Mesenchymal stem cell (in vitro differentiated cells and primary cell): Measurements from ENCODE around the gene GRID2.
A peak's percentile ranks its signal among the peaks of the same experiment; 100 is the strongest.
"Not testable (repeated sequence)": the region's sequence is repeated elsewhere in the genome, so short reads cannot be mapped to it uniquely, and the experiment has no call there.

Experiments used
- DNase-seq: peaks from one replicate; pipeline ENCODE4 v3.0.0-alpha.2; 2013
- H2AFZ ChIP-seq: one replicate; pipeline ENCODE4 v1.6.1; 2013; ENCODE audit warnings: low read depth, mild to moderate bottlenecking, control low read depth, inconsistent platforms, low read length, moderate library complexity
- H2AK5ac ChIP-seq: 2 replicates; pipeline ENCODE4 v1.6.1; 2013; ENCODE audit warnings: low read length, moderate library complexity, mild to moderate bottlenecking, inconsistent platforms; ENCODE audit not compliant: severe bottlenecking
- H2BK120ac ChIP-seq: one replicate; pipeline ENCODE4 v1.6.1; 2013; ENCODE audit warnings: low read depth, mild to moderate bottlenecking, inconsistent platforms, low read length, moderate library complexity
- H2BK12ac ChIP-seq, 2 experiments: one replicate each; pipeline ENCODE4 v1.6.1; 2013; ENCODE audit warnings: inconsistent platforms in 2 of 2, low read length in 2 of 2, mild to moderate bottlenecking in 2 of 2, moderate library complexity in 2 of 2, control low read depth in 1 of 2
- H2BK15ac ChIP-seq: one replicate; pipeline ENCODE4 v1.6.1; 2013; ENCODE audit warnings: mild to moderate bottlenecking, low read depth, inconsistent platforms; ENCODE audit not compliant: poor library complexity, severe bottlenecking
- H2BK5ac ChIP-seq: 2 replicates; pipeline ENCODE4 v1.6.1; 2013; ENCODE audit warnings: low read depth, mild to moderate bottlenecking, low read length, control low read depth, inconsistent platforms; ENCODE audit not compliant: poor library complexity, severe bottlenecking
- H3K14ac ChIP-seq, 2 experiments: one replicate each; pipeline ENCODE4 v1.6.1; 2013; ENCODE audit warnings: inconsistent platforms in 2 of 2, low read length in 2 of 2, control low read depth in 1 of 2, mild to moderate bottlenecking in 1 of 2, moderate library complexity in 1 of 2
- H3K18ac ChIP-seq, 2 experiments: one replicate each; pipeline ENCODE4 v1.6.1; 2013; ENCODE audit warnings: inconsistent platforms in 2 of 2, low read length in 2 of 2, control low read depth in 1 of 2, low read depth in 1 of 2, mild to moderate bottlenecking in 1 of 2
- H3K23ac ChIP-seq, 2 experiments: one replicate each; pipeline ENCODE4 v1.6.1; 2013; ENCODE audit warnings: inconsistent platforms in 2 of 2, low read length in 2 of 2, mild to moderate bottlenecking in 2 of 2, moderate library complexity in 2 of 2, control low read depth in 1 of 2
- H3K27ac ChIP-seq: 2 replicates; pipeline ENCODE4 v1.5.1; 2013; ENCODE audit warnings: mild to moderate bottlenecking, moderate library complexity, low read length, control low read depth, inconsistent platforms; ENCODE audit not compliant: poor library complexity, severe bottlenecking
- H3K27me3 ChIP-seq, 2 experiments: 2 replicates each; pipeline versions ENCODE4 v1.6.1 to v1.7.0; 2013; ENCODE audit warnings: low read length in 2 of 2, mild to moderate bottlenecking in 2 of 2, moderate library complexity in 2 of 2, control low read depth in 1 of 2, inconsistent platforms in 1 of 2; ENCODE audit not compliant: control insufficient read depth in 1 of 2, insufficient read depth in 1 of 2
- H3K36me3 ChIP-seq, 2 experiments: 2 replicates each; pipeline versions ENCODE4 v1.6.1 to v1.7.0; 2013; ENCODE audit warnings: low read length in 2 of 2, control low read depth in 1 of 2, inconsistent platforms in 1 of 2, low read depth in 1 of 2, mild to moderate bottlenecking in 1 of 2; ENCODE audit not compliant: insufficient read depth in 2 of 2, control insufficient read depth in 1 of 2
- H3K4ac ChIP-seq, 2 experiments: one replicate each; pipeline ENCODE4 v1.6.1; 2013; ENCODE audit warnings: inconsistent platforms in 2 of 2, low read length in 2 of 2, mild to moderate bottlenecking in 2 of 2, moderate library complexity in 2 of 2, control low read depth in 1 of 2, low read depth in 1 of 2
- H3K4me1 ChIP-seq: 2 replicates; pipeline ENCODE4 v1.6.1; 2013; ENCODE audit warnings: low read depth, low read length, control low read depth; ENCODE audit not compliant: control insufficient read depth, insufficient read depth
- H3K4me2 ChIP-seq: 2 replicates; pipeline ENCODE4 v1.6.1; 2013; ENCODE audit warnings: low read length, mild to moderate bottlenecking, inconsistent platforms; ENCODE audit not compliant: poor library complexity, severe bottlenecking
- H3K4me3 ChIP-seq, 2 experiments: 2 replicates each; pipeline versions ENCODE4 v1.5.1 to v1.7.0; 2013; ENCODE audit warnings: low read length in 2 of 2, mild to moderate bottlenecking in 2 of 2, control low read depth in 1 of 2, low read depth in 1 of 2; ENCODE audit not compliant: insufficient read depth in 1 of 2
- H3K79me1 ChIP-seq: replicated peaks from 2 replicates; pipeline ENCODE4 v1.6.1; 2013; ENCODE audit warnings: mild to moderate bottlenecking, control low read depth, low read length, inconsistent platforms; ENCODE audit not compliant: poor library complexity, severe bottlenecking
- H3K9ac ChIP-seq: 2 replicates; pipeline ENCODE4 v1.7.0; 2013; ENCODE audit warnings: mild to moderate bottlenecking, low read length, moderate library complexity
- H3K9me3 ChIP-seq: 2 replicates; pipeline ENCODE4 v1.7.0; 2013; ENCODE audit warnings: mild to moderate bottlenecking, low read length; ENCODE audit not compliant: control insufficient read depth
- H4K8ac ChIP-seq: one replicate; pipeline ENCODE4 v1.6.1; 2013; ENCODE audit warnings: inconsistent platforms, mild to moderate bottlenecking, low read length, moderate library complexity
- H4K91ac ChIP-seq: one replicate; pipeline ENCODE4 v1.6.1; 2013; ENCODE audit warnings: mild to moderate bottlenecking, low read length, inconsistent platforms
- WGBS: methylation state at CpG from one replicate; pipeline ENCODE4 v1.1.7; 2013; ENCODE audit warnings: mixed read lengths; 5-methylcytosine and 5-hydroxymethylcytosine counted together

The GRID2 gene

DNA sequence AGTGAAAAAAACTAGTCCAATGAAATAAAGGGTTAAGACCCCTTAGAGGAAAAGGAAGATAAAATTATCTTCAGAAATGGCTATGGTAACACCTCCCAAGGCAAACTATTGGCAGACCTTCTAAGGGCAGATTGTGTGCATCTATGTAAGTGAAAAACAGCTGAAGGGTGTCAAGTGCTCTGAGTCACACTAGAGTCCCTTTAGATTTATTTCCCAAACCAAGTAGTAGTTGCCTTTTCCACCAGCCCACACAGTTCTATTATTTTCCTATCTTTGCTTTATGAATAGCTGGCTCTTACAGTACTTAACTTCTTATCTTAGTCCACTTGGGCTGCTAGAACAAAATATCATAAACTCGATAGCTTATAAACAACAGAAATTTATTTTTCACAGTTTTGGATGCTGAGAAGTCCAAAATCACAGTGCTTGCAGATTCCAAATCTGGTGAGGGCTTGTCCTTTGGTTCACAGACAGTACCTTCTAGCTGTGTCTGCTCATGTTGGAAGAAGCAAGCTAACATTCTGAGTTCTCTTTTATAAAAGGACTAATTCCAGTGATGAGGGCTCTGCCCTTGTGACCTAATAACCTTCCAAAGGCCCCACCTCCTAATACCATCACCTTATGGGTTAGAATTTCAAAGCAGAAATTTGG is 143.6 kb downstream of the GRID2 start:
- WGBS = 50% methylated on average over 1 of the region's 1 CpG
- Histone ChIP-seq H4K91ac (no peak overlapping the region), H4K8ac (no peak overlapping the region), H2AFZ (no peak overlapping the region), H2BK15ac (no peak overlapping the region), H3K4me2 (no peak overlapping the region), H3K36me3 (no peaks in the 10 kb centered on the region), H3K27me3 (no peaks in the 10 kb centered on the region), H2BK5ac (no peak overlapping the region), H2BK120ac (no peak overlapping the region), H2AK5ac (no peak overlapping the region), H3K4me3 (no peak overlapping the region), H3K4me1 (peaks cover 2% of the 10 kb centered on the region), H3K9ac (no peak overlapping the region), H3K27ac (no peak overlapping the region), H3K14ac (no peak overlapping the region), H2BK12ac (no peak overlapping the region), H3K23ac (no peak overlapping the region), H3K79me1 (no peaks in the 10 kb centered on the region), H3K9me3 (no peaks in the 10 kb centered on the region), H3K18ac (no peak overlapping the region), H3K4ac (no peak overlapping the region)
- DNase-seq = peak; percentile 9

GRCh38 chr4:92448176-92448575 is 144.4 kb downstream of the GRID2 start:
- H3K9ac ChIP-seq, H3K18ac ChIP-seq, H3K9me3 ChIP-seq, H3K4ac ChIP-seq, H3K36me3 ChIP-seq, H2BK5ac ChIP-seq, H3K23ac ChIP-seq, H3K4me2 ChIP-seq, H2BK12ac ChIP-seq, H4K8ac ChIP-seq, H4K91ac ChIP-seq, H3K27me3 ChIP-seq, H3K4me1 ChIP-seq, DNase-seq, H2BK120ac ChIP-seq, H3K14ac ChIP-seq, H3K4me3 ChIP-seq, H2AK5ac ChIP-seq, H3K27ac ChIP-seq, H3K79me1 ChIP-seq, H2BK15ac ChIP-seq, H2AFZ ChIP-seq: not testable (repeated sequence)
- 89% methylated on average over 3 of the region's 5 CpGs for WGBS

GRCh38 chr4:92450694-92451093 is 146.9 kb downstream of the GRID2 start:
- no peak overlapping the region for H2BK12ac ChIP-seq
- H3K36me3 ChIP-seq = no peaks in the 10 kb centered on the region
- no peak for DNase-seq
- H3K23ac ChIP-seq = no peak overlapping the region
- no peak overlapping the region for H3K4ac ChIP-seq
- H2AK5ac ChIP-seq = no peak overlapping the region
- no peak overlapping the region for H2BK120ac ChIP-seq
- H3K27me3 ChIP-seq = no peaks in the 10 kb centered on the region
- H2BK15ac ChIP-seq = no peak overlapping the region
- no peak overlapping the region for H2BK5ac ChIP-seq
- H3K9me3 ChIP-seq = no peaks in the 10 kb centered on the region
- H3K27ac ChIP-seq = no peak overlapping the region
- no peak overlapping the region for H2AFZ ChIP-seq
- H3K79me1 ChIP-seq = no peaks in the 10 kb centered on the region
- H3K14ac ChIP-seq = no peak overlapping the region
- H3K4me3 ChIP-seq = no peak overlapping the region
- no peak overlapping the region for H3K9ac ChIP-seq
- no peak overlapping the region for H3K18ac ChIP-seq
- H3K4me1 ChIP-seq = peaks cover 2% of the 10 kb centered on the region
- H4K8ac ChIP-seq = no peak overlapping the region
- H4K91ac ChIP-seq = no peak overlapping the region
- H3K4me2 ChIP-seq = no peak overlapping the region

- no peak overlapping the region for H2BK120ac ChIP-seq
Measured at GRCh38 chr4:92451782-92452181, 148.0 kb downstream of the GRID2 start.

More at GRCh38 chr4:92451782-92452181, 148.0 kb downstream of the GRID2 start:
- DNase-seq = no peak
- Histone ChIP-seq H3K4me2 (no peak overlapping the region), H3K23ac (no peak overlapping the region), H4K91ac (no peak overlapping the region), H3K18ac (no peak overlapping the region), H2BK5ac (no peak overlapping the region), H3K14ac (no peak overlapping the region), H3K9ac (no peak overlapping the region), H3K4me3 (no peak overlapping the region), H2BK15ac (no peak overlapping the region), H3K4me1 (peaks cover 2% of the 10 kb centered on the region), H3K79me1 (no peaks in the 10 kb centered on the region), H3K27me3 (no peaks in the 10 kb centered on the region), H4K8ac (no peak overlapping the region), H2AK5ac (no peak overlapping the region), H3K9me3 (no peaks in the 10 kb centered on the region), H3K27ac (no peak overlapping the region), H2AFZ (no peak overlapping the region), H3K36me3 (no peaks in the 10 kb centered on the region), H2BK12ac (no peak overlapping the region), H3K4ac (no peak overlapping the region)
